Adrenal gland (tissue), 12 donors: ENCODE data around the gene CDC42. TPM values are rescaled to one million over a fixed set of nuclear protein-coding genes. Genes with fewer than 3 reads are reported as not detected.

Source experiments
- DNase-seq, 7 donors: peaks; one replicate each; pipeline ENCODE4 v3.0.0-alpha.2; 2019 to 2020
- H3K27ac ChIP-seq, 5 donors: fragments of 200-600 bp; sonication (generic) in 4 of 5; 1 replicate in 3 of 5; 2 replicates in 2 of 5; pipeline versions ENCODE4 v1.5.1 to v1.8.0; 2016 to 2020; ENCODE audit warnings: mild to moderate bottlenecking in 1 of 5
- H3K27me3 ChIP-seq: fragments of 200-600 bp; 2 replicates; pipeline ENCODE4 v1.8.0; 2021
- H3K36me3 ChIP-seq, 2 donors: fragments of 200-600 bp; replicated peaks in 1 of 2; 1 replicate in 1 of 2; 2 replicates in 1 of 2; pipeline versions ENCODE4 v1.5.1 to v1.8.0; 2018 to 2022
- H3K4me1 ChIP-seq, 2 donors: fragments of 200-600 bp; replicated peaks in 1 of 2; 1 replicate in 1 of 2; 2 replicates in 1 of 2; pipeline versions ENCODE4 v1.5.1 to v1.8.0; 2018 to 2021
- H3K4me3 ChIP-seq, 4 donors: fragments of 200-600 bp; sonication (generic) in 3 of 4; one replicate each; pipeline ENCODE4 v1.5.1; 2016 to 2018
- H3K9me3 ChIP-seq, 3 donors: fragments of 200-600 bp; sonication (generic) in 1 of 3; replicated peaks in 1 of 3; 1 replicate in 2 of 3; 2 replicates in 1 of 3; pipeline versions ENCODE4 v1.5.1 to v1.8.0; 2016 to 2021
- POLR2A ChIP-seq, 2 donors: fragments of 450-650 bp; IDR thresholded peaks; one replicate each; pipeline ENCODE4 v1.6.1; 2017; ENCODE audit warnings: antibody characterized with exemption in 2 of 2, mild to moderate bottlenecking in 2 of 2, moderate library complexity in 1 of 2
- WGBS, 4 donors: extraction: QIAGEN DNeasy Blood & Tissue Kit in 2 of 4; methylation state at CpG; one replicate each; pipeline versions ENCODE4 v1.1.5 to v1.1.7; 2013 to 2017; 5-methylcytosine and 5-hydroxymethylcytosine counted together
- intact Hi-C, 2 donors: fragments of 100-400 bp; cut with DNase I; formaldehyde crosslinking; loops; one replicate each; pipeline versions ENCODE4 v1.14.1 to v1.15.0; 2022 to 2023
- polyA plus RNA-seq, 3 donors: library from polyadenylated mRNA; stranded (reverse); fragments of 200-250 nt in 2 of 3; fragments of 350-450 nt in 1 of 3; fragmentation: Illumina TruSeq in 1 of 3; extraction: RNeasy Lipid Tissue Mini Kit (QIAGEN cat#74804) in 1 of 3; gene quantifications; one replicate each; pipeline ENCODE4 v1.2.3, GENCODE V29; 2013 to 2014
- total RNA-seq, 9 donors: library from RNA; depleted of rRNA in 4 of 9; stranded (reverse); fragments of >200 nt in 4 of 9; fragments of 120-200 nt in 1 of 9; fragmentation: NEBNext Ultra II Directional in 1 of 9; extraction: Animal tissue kit (Norgen Biotek cat#: 25700) in 1 of 9; gene quantifications; one replicate each; pipeline versions ENCODE4 v1.1.0 to v1.2.4, GENCODE V29; 2013 to 2023
- TF ChIP-seq, protein P1 (sequence below), 6 experiments: fragments of 450-650 bp in 4 of 6; fragments of 200-600 bp in 2 of 6; sonication (generic) in 1 of 6; IDR thresholded peaks; 1 replicate in 5 of 6; 2 replicates in 1 of 6; pipeline versions ENCODE4 v1.5.1 to v1.8.0; 2016 to 2021; ENCODE audit warnings: antibody characterized with exemption in 6 of 6, mild to moderate bottlenecking in 2 of 6, moderate library complexity in 1 of 6
- donor health status: healthy with polysubstance abuse.
- donor health status: Bipolar disorder and iron deficiency.
- donor health status: DM: yes; HTN: yes; CAD: no.
- donor health status: DM: no; HTN: no; CAD: no.
- donor health status: DM: no; HTN: no; CAD: no.
- donor health status: DM: yes; HTN: yes; CAD: no.

Gene CDC42
- total and polyA plus RNA-seq, 12 donors: 69.6 to 351 (median 215) TPM

DNA sequence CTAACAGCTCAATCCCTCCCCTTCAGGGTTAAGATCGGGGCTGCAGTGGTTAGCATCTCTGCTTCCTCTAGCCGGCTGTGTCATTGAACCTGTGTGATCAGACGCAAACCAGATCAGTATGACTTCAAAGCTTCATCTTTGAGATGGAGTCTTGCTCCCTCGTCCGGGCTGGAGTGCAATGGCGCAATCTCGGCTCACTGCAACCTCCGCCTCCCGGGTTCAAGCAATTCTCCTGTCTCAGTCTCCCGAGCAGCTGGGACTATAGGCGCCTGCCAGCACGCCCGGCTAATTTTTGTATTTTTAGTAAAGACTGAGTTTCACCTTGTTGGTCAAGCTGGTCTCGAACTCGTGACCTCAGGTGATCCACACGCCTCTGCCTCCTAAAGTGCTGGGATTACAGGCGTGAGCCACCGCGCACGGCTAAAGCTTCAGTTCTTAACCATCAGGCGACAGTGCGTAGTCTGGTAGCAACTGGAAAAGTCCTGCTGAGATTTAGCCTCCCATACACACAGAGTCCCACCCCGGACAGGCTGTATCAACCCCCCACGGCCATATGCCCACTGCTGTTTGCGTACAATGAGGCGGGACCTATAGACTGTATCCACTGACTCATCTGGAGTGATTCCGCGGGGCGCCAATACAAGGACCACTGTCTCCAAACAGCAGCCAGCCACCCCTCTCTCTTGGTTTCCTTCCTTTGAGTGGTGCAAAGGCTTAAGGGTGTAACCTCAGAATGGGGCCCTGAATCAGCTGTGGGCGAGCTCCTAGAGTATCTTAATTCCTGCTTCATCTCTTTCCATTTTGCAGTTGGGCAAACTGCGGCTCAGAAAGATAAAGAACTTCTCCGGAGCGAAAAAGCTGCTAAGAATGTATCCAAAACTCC is 27.8 kb upstream of the CDC42 start:
- 2 to 7% (median 4%) methylated on average over 26 to 33 of the region's 33 CpGs for WGBS, 4 donors
- intact Hi-C loops: no loop called here
- Histone ChIP-seq H3K9me3 (no peaks in the 10 kb centered on the region), H3K27me3 (no peaks in the 10 kb centered on the region), H3K4me3 (peak overlapping the region; percentile 40 to 88 (median 78)), H3K27ac (peak overlapping the region; percentile 93 to 100 (median 98)), H3K36me3 (no peaks in the 10 kb centered on the region), H3K4me1 (peaks cover 0 to 16% of the 10 kb centered on the region in 2 donors)
- TF ChIP-seq, protein P1, sequence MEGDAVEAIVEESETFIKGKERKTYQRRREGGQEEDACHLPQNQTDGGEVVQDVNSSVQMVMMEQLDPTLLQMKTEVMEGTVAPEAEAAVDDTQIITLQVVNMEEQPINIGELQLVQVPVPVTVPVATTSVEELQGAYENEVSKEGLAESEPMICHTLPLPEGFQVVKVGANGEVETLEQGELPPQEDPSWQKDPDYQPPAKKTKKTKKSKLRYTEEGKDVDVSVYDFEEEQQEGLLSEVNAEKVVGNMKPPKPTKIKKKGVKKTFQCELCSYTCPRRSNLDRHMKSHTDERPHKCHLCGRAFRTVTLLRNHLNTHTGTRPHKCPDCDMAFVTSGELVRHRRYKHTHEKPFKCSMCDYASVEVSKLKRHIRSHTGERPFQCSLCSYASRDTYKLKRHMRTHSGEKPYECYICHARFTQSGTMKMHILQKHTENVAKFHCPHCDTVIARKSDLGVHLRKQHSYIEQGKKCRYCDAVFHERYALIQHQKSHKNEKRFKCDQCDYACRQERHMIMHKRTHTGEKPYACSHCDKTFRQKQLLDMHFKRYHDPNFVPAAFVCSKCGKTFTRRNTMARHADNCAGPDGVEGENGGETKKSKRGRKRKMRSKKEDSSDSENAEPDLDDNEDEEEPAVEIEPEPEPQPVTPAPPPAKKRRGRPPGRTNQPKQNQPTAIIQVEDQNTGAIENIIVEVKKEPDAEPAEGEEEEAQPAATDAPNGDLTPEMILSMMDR (IDR thresholded peaks at IDR 0.05): peak in 1 of 6 experiments; percentile 9
- TF ChIP-seq POLR2A (IDR thresholded peaks at IDR 0.05): no peak
- DNase-seq: peak; percentile 62 to 84 (median 74)

- Histone ChIP-seq H3K27me3 (no peaks in the 10 kb centered on the region), H3K4me1 (peaks cover 0 to 16% of the 10 kb centered on the region in 2 donors), H3K9me3 (no peaks in the 10 kb centered on the region), H3K4me3 (peak overlapping the region; percentile 40 to 88 (median 78)), H3K36me3 (no peaks in the 10 kb centered on the region), H3K27ac (peak overlapping the region; percentile 93 to 100 (median 98))
- WGBS, 4 donors: 0 to 1% (median 0%) methylated on average over 18 to 42 of the region's 42 CpGs
- intact Hi-C loops: no loop called here
- peak; percentile 78 to 93 (median 93) for DNase-seq
- TF ChIP-seq, protein P1 (IDR thresholded peaks at IDR 0.05): no peak
- TF ChIP-seq POLR2A (IDR thresholded peaks at IDR 0.05): peak; percentile 49 to 56
Observed at GRCh38 chr1:22025368-22026155, 26.9 kb upstream of the CDC42 start.

- Histone ChIP-seq H3K27me3 (no peaks in the 10 kb centered on the region), H3K4me3 (no peak overlapping the region), H3K27ac (no peak overlapping the region), H3K9me3 (no peaks in the 10 kb centered on the region), H3K4me1 (peaks cover 0 to 16% of the 10 kb centered on the region in 2 donors), H3K36me3 (no peaks in the 10 kb centered on the region)
- DNase-seq: no peak
- TF ChIP-seq, protein P1 (IDR thresholded peaks at IDR 0.05): no peak
- no peak for TF ChIP-seq POLR2A (IDR thresholded peaks at IDR 0.05)
- intact Hi-C loops: no loop called here
- WGBS, 4 donors: 83 to 92% (median 88%) methylated on average over 3 of the region's 3 CpGs
Observed at GRCh38 chr1:22026924-22027289, 25.6 kb upstream of the CDC42 start.

DNA sequence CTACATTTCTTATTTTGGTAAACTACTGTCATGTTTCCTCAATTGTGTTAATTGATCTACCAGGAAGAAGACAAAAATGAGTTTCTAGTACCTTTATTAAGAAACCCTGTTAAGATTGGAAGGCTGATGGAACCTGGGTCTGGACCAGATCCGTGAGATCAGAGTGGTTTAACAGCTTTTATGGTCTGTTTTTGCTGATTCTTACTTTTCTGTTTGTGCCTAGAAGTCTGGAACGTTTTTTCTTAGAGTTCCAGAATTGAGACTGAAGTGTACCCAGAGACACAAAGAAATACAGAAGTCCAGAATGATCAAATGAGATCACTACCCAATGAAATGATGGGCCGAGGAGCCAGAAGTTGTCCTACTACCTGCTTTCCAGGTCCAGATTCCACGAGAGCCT is 22.5 kb upstream of the CDC42 start:
- Histone ChIP-seq H3K27ac (no peak overlapping the region), H3K27me3 (no peaks in the 10 kb centered on the region), H3K36me3 (no peaks in the 10 kb centered on the region), H3K4me3 (no peak overlapping the region), H3K9me3 (no peaks in the 10 kb centered on the region), H3K4me1 (peaks cover 0 to 6% of the 10 kb centered on the region in 2 donors)
- 83 to 88% (median 85%) methylated on average over 4 of the region's 4 CpGs for WGBS, 4 donors
- TF ChIP-seq, protein P1 (IDR thresholded peaks at IDR 0.05): no peak
- TF ChIP-seq POLR2A (IDR thresholded peaks at IDR 0.05): no peak
- intact Hi-C loops: no loop called here
- no peak for DNase-seq
